Lower lobe of right lung (tissue), 2 donors: ENCODE measurements around the gene RPL10. TPM values are rescaled to one million over a fixed set of nuclear protein-coding genes. Genes with fewer than 3 reads are reported as not detected.

Experiments
- ATAC-seq, 2 donors: fragments of 200-7000 bp; cut with Tn5 transposase; one replicate each; pipeline ENCODE4 v1.9.1; 2020 to 2022; ENCODE audit warnings: mild to moderate bottlenecking in 2 of 2, moderate library complexity in 2 of 2
- DNase-seq: peaks from one replicate; pipeline ENCODE4 v3.0.0-alpha.2; 2020
- H3K27ac ChIP-seq: fragments of 200-600 bp; one replicate; pipeline ENCODE4 v1.8.0; 2022
- H3K27me3 ChIP-seq: fragments of 200-600 bp; one replicate; pipeline ENCODE4 v1.8.0; 2022; ENCODE audit warnings: low read depth
- H3K36me3 ChIP-seq: fragments of 200-600 bp; one replicate; pipeline ENCODE4 v1.8.0; 2022; ENCODE audit warnings: mild to moderate bottlenecking
- H3K4me1 ChIP-seq: fragments of 200-600 bp; one replicate; pipeline ENCODE4 v1.8.0; 2022
- H3K4me3 ChIP-seq: fragments of 200-600 bp; one replicate; pipeline ENCODE4 v1.8.0; 2022; ENCODE audit warnings: mild to moderate bottlenecking
- H3K9me3 ChIP-seq: fragments of 200-600 bp; one replicate; pipeline ENCODE4 v1.8.0; 2022
- CTCF ChIP-seq: fragments of 200-600 bp; IDR thresholded peaks from one replicate; pipeline ENCODE4 v1.8.0; 2022; ENCODE audit warnings: antibody characterized with exemption, mild to moderate bottlenecking
- intact Hi-C: fragments of 100-400 bp; cut with DNase I; formaldehyde crosslinking; loops from one replicate; pipeline ENCODE4 v1.11.0; 2022
- total RNA-seq: library from RNA; stranded (reverse); fragmentation: NEBNext Ultra II Directional; extraction: Animal tissue kit (Norgen Biotek cat#: 25700); gene quantifications from one replicate; pipeline ENCODE4 v1.2.1, GENCODE V29; 2021
- donor health status: DM: no; HTN: yes; CAD: no; lungs with severe emphysema.

Gene RPL10
- total RNA-seq, 1 donor from 2014 or later = 2,678 TPM

- no peaks in the 10 kb centered on the region for H3K27me3 ChIP-seq
- peaks cover 5% of the 10 kb centered on the region for H3K36me3 ChIP-seq
- peaks cover 45% of the 10 kb centered on the region for H3K4me1 ChIP-seq
- DNase-seq (no peak), ATAC-seq (no peak)
- TF ChIP-seq CTCF = no peak
- intact Hi-C loops = no loop called here
- peak overlapping the region; percentile 90 for H3K27ac ChIP-seq
- no peaks in the 10 kb centered on the region for H3K9me3 ChIP-seq
- no peak overlapping the region for H3K4me3 ChIP-seq
Observed at GRCh38 chrX:154376774-154377173, 21.4 kb upstream of the RPL10 start.

- no peaks in the 10 kb centered on the region for H3K27me3 ChIP-seq
- no peaks in the 10 kb centered on the region for H3K9me3 ChIP-seq
- intact Hi-C loops = no loop called here
- ATAC-seq (peak; percentile 4 to 24), DNase-seq (peak; percentile 75)
- H3K4me3 ChIP-seq = peak overlapping the region; percentile 53
- peaks cover 30% of the 10 kb centered on the region for H3K4me1 ChIP-seq
- TF ChIP-seq CTCF = no peak
- H3K27ac ChIP-seq = peak overlapping the region; percentile 90
- H3K36me3 ChIP-seq = peaks cover 5% of the 10 kb centered on the region
Observed at GRCh38 chrX:154378059-154378798, 19.9 kb upstream of the RPL10 start.

GRCh38 chrX:154378799-154379568 lies 19.2 kb upstream of the RPL10 start, which contains the start of gene EMD:
TSS of gene EMD (plus strand) at chrX:154379295. CDS start at chrX:154379485, 190 bp downstream.
- peak within 1 kb of the TSS; percentile 69 for H3K4me3 ChIP-seq
- peaks cover 23% of the 10 kb centered on the region for H3K4me1 ChIP-seq
- intact Hi-C loops = no loop called here
- H3K9me3 ChIP-seq = no peaks in the 10 kb centered on the region
- DNase-seq (peak; percentile 99), ATAC-seq (peak; percentile 92 to 95)
- TF ChIP-seq CTCF = no peak
- peaks cover 5% of the 10 kb centered on the region for H3K36me3 ChIP-seq
- no peaks in the 10 kb centered on the region for H3K27me3 ChIP-seq
- H3K27ac ChIP-seq = peak within 1 kb of the TSS; percentile 98

GRCh38 chrX:154379569-154379951 lies 18.6 kb upstream of the RPL10 start:
- no peak for TF ChIP-seq CTCF
- Histone ChIP-seq H3K4me3 (peak overlapping the region; percentile 69), H3K27ac (peak overlapping the region; percentile 98), H3K9me3 (no peaks in the 10 kb centered on the region), H3K36me3 (peaks cover 5% of the 10 kb centered on the region), H3K4me1 (peaks cover 20% of the 10 kb centered on the region), H3K27me3 (no peaks in the 10 kb centered on the region)
- DNase-seq (no peak), ATAC-seq (no peak)
- intact Hi-C loops = no loop called here

- ATAC-seq (no peak), DNase-seq (no peak)
- H3K27me3 ChIP-seq = no peaks in the 10 kb centered on the region
- peak overlapping the region; percentile 98 for H3K27ac ChIP-seq
- no peak for TF ChIP-seq CTCF
- H3K4me1 ChIP-seq = peaks cover 16% of the 10 kb centered on the region
- H3K9me3 ChIP-seq = no peaks in the 10 kb centered on the region
- peaks cover 5% of the 10 kb centered on the region for H3K36me3 ChIP-seq
- intact Hi-C loops = no loop called here
- H3K4me3 ChIP-seq = peak overlapping the region; percentile 69
Observed at GRCh38 chrX:154380153-154380552, 18.0 kb upstream of the RPL10 start.
